ENCODE measurements around the gene WDFY3.
"Not testable (repeated sequence)": the region's sequence is repeated elsewhere in the genome, so short reads cannot be mapped to it uniquely, and the experiment has no call there.

WDFY3 gene

GRCh38 chr4:84847978-84848377 lies 118.5 kb downstream of the WDFY3 start:
- DNase-seq = no peak

- no peak for DNase-seq
Measured at GRCh38 chr4:84846985-84847384, 119.5 kb downstream of the WDFY3 start.

- no peak for DNase-seq
Measured at GRCh38 chr4:84841435-84841834, 125.1 kb downstream of the WDFY3 start.

GRCh38 chr4:84837751-84838150 lies 128.7 kb downstream of the WDFY3 start:
- no peak for DNase-seq

- not testable (repeated sequence) for DNase-seq
Measured at GRCh38 chr4:84829633-84830032, 136.9 kb downstream of the WDFY3 start.

- no peak for DNase-seq
Measured at GRCh38 chr4:84826681-84827080, 139.8 kb downstream of the WDFY3 start.

- no peak for DNase-seq
Measured at GRCh38 chr4:84825701-84826341, 140.7 kb downstream of the WDFY3 start.

- DNase-seq = no peak
Measured at GRCh38 chr4:84821064-84821463, 145.4 kb downstream of the WDFY3 start.

- DNase-seq = no peak
Measured at GRCh38 chr4:84814094-84814750, 152.3 kb downstream of the WDFY3 start.

- DNase-seq = no peak
Measured at GRCh38 chr4:84809946-84810345, 156.5 kb downstream of the WDFY3 start.

GRCh38 chr4:84808332-84808731 lies 158.2 kb downstream of the WDFY3 start:
- no peak for DNase-seq

- not testable (repeated sequence) for DNase-seq
Measured at GRCh38 chr4:84806541-84806940, 159.9 kb downstream of the WDFY3 start.

- DNase-seq = no peak
Measured at GRCh38 chr4:84804136-84804535, 162.4 kb downstream of the WDFY3 start.

- no peak for DNase-seq
Measured at GRCh38 chr4:84803720-84804119, 162.8 kb downstream of the WDFY3 start.

- DNase-seq = no peak
Measured at GRCh38 chr4:84803116-84803515, 163.4 kb downstream of the WDFY3 start.

GRCh38 chr4:84800256-84800655 lies 166.2 kb downstream of the WDFY3 start:
- no peak for DNase-seq

GRCh38 chr4:84799318-84799717 lies 167.2 kb downstream of the WDFY3 start:
- DNase-seq = no peak

GRCh38 chr4:84796394-84796793 lies 170.1 kb downstream of the WDFY3 start:
- no peak for DNase-seq

GRCh38 chr4:84792366-84793301 lies 173.9 kb downstream of the WDFY3 start:
- DNase-seq = no peak

GRCh38 chr4:84790769-84791565 lies 175.5 kb downstream of the WDFY3 start:
- DNase-seq = no peak

- DNase-seq = no peak
Measured at GRCh38 chr4:84786478-84786877, 180.0 kb downstream of the WDFY3 start.

GRCh38 chr4:84782517-84782916 lies 184.0 kb downstream of the WDFY3 start:
- DNase-seq = no peak

GRCh38 chr4:84780719-84781118 lies 185.8 kb downstream of the WDFY3 start:
- DNase-seq = no peak
